GM10266 (cell line): ENCODE measurements around the gene DCUN1D5.

ENCODE experiments used
- DNase-seq: peaks from one replicate; pipeline ENCODE4 v3.0.0; 2012; ENCODE audit errors: extremely low spot score
- CTCF ChIP-seq: IDR thresholded peaks from 2 replicates; pipeline ENCODE4 v1.5.1; 2012; ENCODE audit warnings: mild to moderate bottlenecking, low read depth; ENCODE audit not compliant: control insufficient read depth, insufficient read depth; ENCODE audit errors: missing control alignments

DCUN1D5 gene

DNA sequence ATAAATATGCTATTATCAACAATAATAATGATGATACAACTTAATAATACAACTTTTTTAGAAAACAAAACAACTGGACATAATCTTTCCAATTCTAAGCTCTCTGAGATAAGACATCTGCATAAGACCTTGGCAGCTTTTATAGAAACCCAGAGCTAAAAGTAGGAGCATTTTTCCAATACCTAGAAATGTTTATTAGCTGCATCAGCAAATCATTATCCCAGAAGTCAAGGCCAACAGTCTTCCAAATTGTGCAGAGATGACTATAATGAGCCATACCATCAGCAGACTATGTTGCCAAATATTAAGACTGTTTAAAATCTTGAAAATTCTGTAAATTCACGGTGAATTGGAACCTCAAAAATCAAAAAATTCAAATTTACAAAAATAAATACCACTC lies 30.3 kb downstream of the DCUN1D5 start:
- no peak for TF ChIP-seq CTCF
- DNase-seq: no peak

GRCh38 chr11:103055221-103055890 lies 36.6 kb downstream of the DCUN1D5 start:
- TF ChIP-seq CTCF: peak; percentile 51
- peak; percentile 9 for DNase-seq

DNA sequence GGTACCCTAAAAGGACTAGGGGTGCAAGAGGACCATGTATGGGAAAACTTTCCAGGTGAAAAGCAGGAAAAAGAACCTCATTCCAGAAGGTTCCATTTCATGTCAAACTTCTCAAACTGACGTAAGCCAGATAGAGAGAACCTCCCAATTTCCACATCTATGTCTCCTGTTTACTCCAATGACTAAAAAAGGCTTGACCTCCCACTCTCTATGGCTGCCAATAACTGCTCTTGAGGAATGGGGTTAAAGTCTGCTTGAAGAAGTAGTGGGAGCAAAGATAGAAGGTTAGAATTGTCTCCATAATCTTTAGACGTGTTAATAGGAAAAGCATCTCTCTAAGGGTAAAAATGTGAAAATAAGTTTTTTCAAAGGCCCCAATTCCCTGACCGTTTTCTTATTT lies 38.0 kb downstream of the DCUN1D5 start:
- no peak for TF ChIP-seq CTCF

DNA sequence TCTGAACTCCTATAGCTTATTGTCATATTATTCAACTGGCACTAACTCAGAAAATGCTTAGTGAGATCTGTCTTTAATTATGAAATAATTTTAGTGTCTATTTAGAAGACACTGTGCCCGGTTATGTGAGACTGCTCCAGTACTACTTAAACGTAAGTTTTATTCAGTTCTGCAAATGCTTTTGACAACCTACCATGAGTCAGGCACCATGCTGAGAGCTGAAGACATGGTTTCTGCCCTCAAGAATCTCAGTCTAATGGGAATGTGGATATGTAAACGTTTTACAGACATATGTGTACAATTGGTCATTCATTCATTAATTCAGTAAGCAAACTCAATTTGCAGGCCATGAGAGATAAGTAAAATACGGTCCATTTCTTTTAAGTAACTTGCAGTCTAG lies 40.0 kb downstream of the DCUN1D5 start:
- TF ChIP-seq CTCF: no peak
- DNase-seq: no peak

More for the DNA sequence above, 38.0 kb downstream of the DCUN1D5 start:
- DNase-seq: no peak

- TF ChIP-seq CTCF: no peak
- DNase-seq: no peak
Observed at GRCh38 chr11:103051151-103051801, 40.7 kb downstream of the DCUN1D5 start.

GRCh38 chr11:103050351-103050750 lies 41.6 kb downstream of the DCUN1D5 start:
- no peak for DNase-seq
- TF ChIP-seq CTCF: no peak

GRCh38 chr11:103047837-103048236 lies 44.1 kb downstream of the DCUN1D5 start:
- TF ChIP-seq CTCF: no peak
- no peak for DNase-seq
